Measurements from ENCODE around the gene STOML2. TPM values are rescaled to one million over a fixed set of nuclear protein-coding genes. Genes with fewer than 3 reads are reported as not detected.

The STOML2 gene
- total RNA-seq, 1 experiment from 2014 or later = 209 TPM

GRCh38 chr9:35136866-35137265, 33.9 kb upstream of the STOML2 start:
- intact Hi-C loops (cut with micrococcal nuclease) = no loop called here

GRCh38 chr9:35135988-35136387, 33.1 kb upstream of the STOML2 start:
- peaks cover 5% of the 10 kb centered on the region for H3K9me3 Mint-ChIP-seq (ENCODE audit: unreplicated experiment)
- POLR2A ChIA-PET = interaction anchor here (2.5 kb wide), 1 partner anchor 26 kb away, joined by 10 read pairs; the partner anchor contains the start of gene UNC13B
- no peak overlapping the region for H3K27ac Mint-ChIP-seq (ENCODE audit: low read depth, unreplicated experiment)
- intact Hi-C loops (cut with micrococcal nuclease) = no loop called here
- H3K4me1 Mint-ChIP-seq (ENCODE audit: insufficient read depth, unreplicated experiment) = no peaks in the 10 kb centered on the region
- DNase-seq (ENCODE audit: unreplicated experiment) = no peak
- no TSS peak for BruUV-seq (replicated peaks)
- TF ChIP-seq, protein P1, sequence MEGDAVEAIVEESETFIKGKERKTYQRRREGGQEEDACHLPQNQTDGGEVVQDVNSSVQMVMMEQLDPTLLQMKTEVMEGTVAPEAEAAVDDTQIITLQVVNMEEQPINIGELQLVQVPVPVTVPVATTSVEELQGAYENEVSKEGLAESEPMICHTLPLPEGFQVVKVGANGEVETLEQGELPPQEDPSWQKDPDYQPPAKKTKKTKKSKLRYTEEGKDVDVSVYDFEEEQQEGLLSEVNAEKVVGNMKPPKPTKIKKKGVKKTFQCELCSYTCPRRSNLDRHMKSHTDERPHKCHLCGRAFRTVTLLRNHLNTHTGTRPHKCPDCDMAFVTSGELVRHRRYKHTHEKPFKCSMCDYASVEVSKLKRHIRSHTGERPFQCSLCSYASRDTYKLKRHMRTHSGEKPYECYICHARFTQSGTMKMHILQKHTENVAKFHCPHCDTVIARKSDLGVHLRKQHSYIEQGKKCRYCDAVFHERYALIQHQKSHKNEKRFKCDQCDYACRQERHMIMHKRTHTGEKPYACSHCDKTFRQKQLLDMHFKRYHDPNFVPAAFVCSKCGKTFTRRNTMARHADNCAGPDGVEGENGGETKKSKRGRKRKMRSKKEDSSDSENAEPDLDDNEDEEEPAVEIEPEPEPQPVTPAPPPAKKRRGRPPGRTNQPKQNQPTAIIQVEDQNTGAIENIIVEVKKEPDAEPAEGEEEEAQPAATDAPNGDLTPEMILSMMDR (IDR thresholded peaks at IDR 0.05; ENCODE audit: unreplicated experiment) = no peak
- H3K4me3 Mint-ChIP-seq (ENCODE audit: unreplicated experiment) = no peak overlapping the region
- CTCF ChIA-PET = interaction anchor here (0.6 to 1.3 kb wide), 3 partner anchors 29 to 123 kb away, joined by 3 to 6 read pairs (median 3); no protein-coding TSS in a partner anchor
- no peaks in the 10 kb centered on the region for H3K36me3 Mint-ChIP-seq (ENCODE audit: insufficient read depth, unreplicated experiment)
- no peaks in the 10 kb centered on the region for H3K27me3 Mint-ChIP-seq (ENCODE audit: insufficient read depth, unreplicated experiment)

More at GRCh38 chr9:35136866-35137265, 33.9 kb upstream of the STOML2 start:
- BruUV-seq (replicated peaks) = no TSS peak
- peak; percentile 35 for DNase-seq (ENCODE audit: unreplicated experiment)
- Mint-ChIP-seq H3K4me1 (ENCODE audit: insufficient read depth, unreplicated experiment) (no peaks in the 10 kb centered on the region), H3K36me3 (ENCODE audit: insufficient read depth, unreplicated experiment) (no peaks in the 10 kb centered on the region), H3K27ac (ENCODE audit: low read depth, unreplicated experiment) (no peak overlapping the region), H3K27me3 (ENCODE audit: insufficient read depth, unreplicated experiment) (no peaks in the 10 kb centered on the region), H3K9me3 (ENCODE audit: unreplicated experiment) (peaks cover 7% of the 10 kb centered on the region), H3K4me3 (ENCODE audit: unreplicated experiment) (no peak overlapping the region)
- CTCF ChIA-PET = interaction anchor here (0.7 kb wide), 1 partner anchor 461 kb away, joined by 5 read pairs; no protein-coding TSS in a partner anchor
- TF ChIP-seq, protein P1 (IDR thresholded peaks at IDR 0.05; ENCODE audit: unreplicated experiment) = no peak
- POLR2A ChIA-PET = interaction anchor here (0.6 to 2.5 kb wide), 2 partner anchors 25 to 261 kb away, joined by 3 to 10 read pairs; partner anchors contain the start of gene UNC13B

DNA sequence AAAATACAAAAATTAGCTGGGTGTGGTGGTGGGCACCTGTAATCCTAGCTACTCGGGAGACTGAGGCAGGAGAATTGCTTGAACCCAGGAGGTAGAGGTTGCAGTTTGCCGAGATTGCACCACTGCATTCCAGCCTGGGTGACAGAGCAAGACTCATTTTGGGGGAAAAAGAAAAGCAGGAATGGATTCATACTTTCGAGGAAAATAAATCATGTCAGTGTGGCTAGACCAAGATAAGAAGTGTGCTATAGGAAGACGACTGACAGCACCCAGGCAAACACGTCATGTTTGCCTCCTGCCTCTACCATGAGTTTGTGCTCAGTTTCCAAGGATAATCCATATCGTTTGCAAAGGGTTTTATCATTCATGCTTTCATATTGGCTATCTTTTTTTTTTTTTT, 32.0 kb upstream of the STOML2 start:
- no peak overlapping the region for H3K27ac Mint-ChIP-seq (ENCODE audit: low read depth, unreplicated experiment)
- intact Hi-C loops (cut with micrococcal nuclease) = no loop called here
- ChIA-PET POLR2A (interaction anchor here (0.5 to 2.5 kb wide), 2 partner anchors 17 to 27 kb away, joined by 4 to 10 read pairs; partner anchors contain the start of gene UNC13B), CTCF (interaction anchor here (1.3 kb wide), 1 partner anchor 124 kb away, joined by 3 read pairs; no protein-coding TSS in a partner anchor)
- TF ChIP-seq, protein P1 (IDR thresholded peaks at IDR 0.05; ENCODE audit: unreplicated experiment) = no peak
- BruUV-seq (replicated peaks) = no TSS peak
- no peak overlapping the region for H3K4me3 Mint-ChIP-seq (ENCODE audit: unreplicated experiment)
- H3K27me3 Mint-ChIP-seq (ENCODE audit: insufficient read depth, unreplicated experiment) = no peaks in the 10 kb centered on the region
- no peaks in the 10 kb centered on the region for H3K4me1 Mint-ChIP-seq (ENCODE audit: insufficient read depth, unreplicated experiment)
- no peak for DNase-seq (ENCODE audit: unreplicated experiment)
- no peaks in the 10 kb centered on the region for H3K9me3 Mint-ChIP-seq (ENCODE audit: unreplicated experiment)
- H3K36me3 Mint-ChIP-seq (ENCODE audit: insufficient read depth, unreplicated experiment) = no peaks in the 10 kb centered on the region

DNA sequence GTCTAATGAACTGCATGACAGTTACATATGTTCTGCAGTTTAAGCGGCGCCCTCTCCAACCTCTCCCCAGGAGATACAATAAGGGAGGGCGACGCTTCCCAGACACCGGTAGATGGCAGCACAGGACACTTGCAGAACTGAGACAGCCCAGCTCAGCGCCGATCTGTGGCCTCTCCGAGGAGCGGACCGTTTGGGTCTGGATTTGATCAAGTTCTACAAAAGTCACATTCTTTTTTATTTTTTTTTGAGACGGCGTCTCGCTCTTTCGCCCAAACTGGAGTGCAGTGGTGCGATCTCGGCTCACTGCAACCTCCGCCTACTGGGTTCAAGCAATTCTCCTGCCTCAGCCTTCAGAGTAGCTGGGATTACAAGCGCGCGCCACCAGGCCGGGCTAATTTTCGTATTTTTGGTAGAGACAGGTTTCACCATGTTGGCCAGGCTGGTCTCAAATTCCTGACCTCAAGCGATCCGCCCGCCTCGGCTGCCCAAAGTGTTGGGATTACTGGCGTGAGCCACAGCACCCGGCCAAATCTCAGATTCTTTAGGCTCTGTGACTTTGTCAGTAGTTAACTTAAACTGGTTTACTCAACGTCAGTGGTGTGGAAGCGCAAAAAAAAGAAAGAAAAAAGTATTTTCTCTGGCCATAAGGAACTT, 14.1 kb upstream of the STOML2 start:
- peaks cover 5% of the 10 kb centered on the region for H3K36me3 Mint-ChIP-seq (ENCODE audit: insufficient read depth, unreplicated experiment)

More for the DNA sequence above, 14.1 kb upstream of the STOML2 start:
- H3K9me3 Mint-ChIP-seq (ENCODE audit: unreplicated experiment) = no peaks in the 10 kb centered on the region
- intact Hi-C loops (cut with micrococcal nuclease) = loop anchor here (1.0 to 10.0 kb wide), 7 partner anchors 46 to 488 kb away; partner anchors contain the start of genes TESK1 and UNC13B
- CTCF ChIA-PET = interaction anchor here (0.5 to 4.7 kb wide), 19 partner anchors 28 to 838 kb away, joined by 3 to 36 read pairs (median 4); no protein-coding TSS in a partner anchor
- peak overlapping the region; percentile 88 for H3K4me3 Mint-ChIP-seq (ENCODE audit: unreplicated experiment)
- POLR2A ChIA-PET = interaction anchor here (0.7 to 8.9 kb wide), 12 partner anchors 15 to 487 kb away, joined by 3 to 97 read pairs (median 5); partner anchors contain the start of genes PIGO, STOML2 and UNC13B
- no TSS peak for BruUV-seq (replicated peaks)
- H3K4me1 Mint-ChIP-seq (ENCODE audit: insufficient read depth, unreplicated experiment) = peaks cover 31% of the 10 kb centered on the region
- TF ChIP-seq, protein P1 (IDR thresholded peaks at IDR 0.05; ENCODE audit: unreplicated experiment) = peak; percentile 95
- no peak overlapping the region for H3K27ac Mint-ChIP-seq (ENCODE audit: low read depth, unreplicated experiment)
- H3K27me3 Mint-ChIP-seq (ENCODE audit: insufficient read depth, unreplicated experiment) = no peaks in the 10 kb centered on the region
- peak; percentile 94 for DNase-seq (ENCODE audit: unreplicated experiment)
